ENCODE data around the gene SMS. TPM values are rescaled to one million over a fixed set of nuclear protein-coding genes. Genes with fewer than 3 reads are reported as not detected.

SMS gene
- total and polyA plus RNA-seq, 2 experiments from 2014 or later: 185 to 274 TPM

GRCh38 chrX:21974011-21974385 lies 33.5 kb downstream of the SMS start:
- Histone ChIP-seq H3K4me2 (no peak overlapping the region), H2AFZ (no peak overlapping the region), H3K79me2 (replicated peaks; ENCODE audit: insufficient read depth) (peaks cover 11% of the 10 kb centered on the region; the same call in 1 of the 2 replicates), H4K20me1 (replicated peaks; ENCODE audit: insufficient read depth) (no peaks in the 10 kb centered on the region), H3F3A (replicated peaks; ENCODE audit: low read depth) (no peaks in the 10 kb centered on the region), H3K27me3 (ENCODE audit: insufficient read depth) (no peaks in the 10 kb centered on the region), H3K9me2 (ENCODE audit: insufficient read depth) (no peaks in the 10 kb centered on the region), H3K36me3 (ENCODE audit: insufficient read depth) (peaks cover 12% of the 10 kb centered on the region; the same call in 1 of the 2 replicates), H3K27ac (ENCODE audit: low read depth) (peak overlapping the region; percentile 45; the same call in 1 of the 2 replicates), H3K4me3 (no peak overlapping the region), H3K4me1 (ENCODE audit: insufficient read depth) (no peaks in the 10 kb centered on the region)
- H3K4me3 Mint-ChIP-seq: no peak overlapping the region
- peaks cover 3% of the 10 kb centered on the region; the same call in 1 of the 3 replicates for H3K4me1 Mint-ChIP-seq
- TF ChIP-seq CREB1 (CRISPR knock-in tag; IDR thresholded peaks at IDR 0.05; ENCODE audit: low read depth): no peak
- no peak for TF ChIP-seq EZH2phosphoT487 (IDR thresholded peaks at IDR 0.05; ENCODE audit: unreplicated experiment)
- TF ChIP-seq JUNB (IDR thresholded peaks at IDR 0.05; ENCODE audit: unreplicated experiment): no peak
- TF ChIP-seq ZNF331 (CRISPR knock-in tag; IDR thresholded peaks at IDR 0.05; ENCODE audit: low read depth): no peak
- TF ChIP-seq ZNF114 (CRISPR knock-in tag; IDR thresholded peaks at IDR 0.05): no peak
- TF ChIP-seq ZNF462 (CRISPR knock-in tag; IDR thresholded peaks at IDR 0.05): no peak
- peaks cover 62% of the 10 kb centered on the region for H3K36me3 Mint-ChIP-seq (ENCODE audit: low read depth)
- no peak overlapping the region for H3K27ac Mint-ChIP-seq
- ATAC-seq (no peak), DNase-seq (ENCODE audit: low spot score) (no peak)
- H3K27me3 Mint-ChIP-seq (ENCODE audit: insufficient read depth, low read depth, poor library complexity): no peaks in the 10 kb centered on the region
- no peaks in the 10 kb centered on the region for H3K9me3 Mint-ChIP-seq

- no peak for TF ChIP-seq CREB1 (CRISPR knock-in tag; IDR thresholded peaks at IDR 0.05; ENCODE audit: low read depth)
- no peak for TF ChIP-seq STAT1 (IDR thresholded peaks at IDR 0.05; ENCODE audit: unreplicated experiment)
- TF ChIP-seq NANOG (IDR thresholded peaks at IDR 0.05; ENCODE audit: borderline replicate concordance): no peak
- no peaks in the 10 kb centered on the region for H4K20me1 ChIP-seq (replicated peaks; ENCODE audit: insufficient read depth)
- no peaks in the 10 kb centered on the region for H3F3A ChIP-seq (replicated peaks; ENCODE audit: low read depth)
- peaks cover 12% of the 10 kb centered on the region; the same call in 1 of the 2 replicates for H3K36me3 ChIP-seq (ENCODE audit: insufficient read depth)
- H2AFZ ChIP-seq: no peak overlapping the region
- H3K9me2 ChIP-seq (ENCODE audit: insufficient read depth): no peaks in the 10 kb centered on the region
- no peak overlapping the region for H3K4me2 ChIP-seq
- Mint-ChIP-seq H3K36me3 (ENCODE audit: low read depth) (peaks cover 62% of the 10 kb centered on the region), H3K27ac (no peak overlapping the region), H3K27me3 (ENCODE audit: insufficient read depth, low read depth, poor library complexity) (no peaks in the 10 kb centered on the region), H3K4me3 (no peak overlapping the region), H3K4me1 (peaks cover 3% of the 10 kb centered on the region; the same call in 1 of the 3 replicates), H3K9me3 (no peaks in the 10 kb centered on the region)
- 0 out of 2 replicates have a peak, but pooled peaks cover 3% of the 10 kb centered on the region for H3K79me2 ChIP-seq (replicated peaks; ENCODE audit: insufficient read depth)
- H3K27me3 ChIP-seq (ENCODE audit: insufficient read depth): no peaks in the 10 kb centered on the region
- DNase-seq (ENCODE audit: low spot score) (no peak), ATAC-seq (no peak)
- no peaks in the 10 kb centered on the region for H3K4me1 ChIP-seq (ENCODE audit: insufficient read depth)
- H3K4me3 ChIP-seq: no peak overlapping the region
- H3K27ac ChIP-seq (ENCODE audit: low read depth): no peak overlapping the region
Observed at GRCh38 chrX:21975242-21975641, 34.7 kb downstream of the SMS start.
